Transverse colon (tissue), 4 donors: ENCODE results near the gene SNX22. TPM values are rescaled to one million over a fixed set of nuclear protein-coding genes. Genes with fewer than 3 reads are reported as not detected.

Source experiments
- DNase-seq: peaks from one replicate; pipeline ENCODE4 v3.0.0-alpha.2; 2019
- H3K27ac ChIP-seq, 4 donors: fragments of 200-600 bp; sonication (generic); 2 replicates each; pipeline ENCODE4 v1.5.1; 2016 to 2018; ENCODE audit warnings: inconsistent platforms in 4 of 4
- H3K27me3 ChIP-seq: fragments of 200-600 bp; sonication (generic); 2 replicates; pipeline ENCODE4 v1.5.1; 2017; ENCODE audit warnings: inconsistent platforms
- H3K36me3 ChIP-seq, 4 donors: fragments of 200-600 bp; sonication (generic); 2 replicates each; pipeline ENCODE4 v1.5.1; 2017 to 2019; ENCODE audit warnings: inconsistent platforms in 4 of 4
- H3K4me1 ChIP-seq, 4 donors: fragments of 200-600 bp; sonication (generic); 2 replicates each; pipeline ENCODE4 v1.5.1; 2017 to 2020; ENCODE audit warnings: inconsistent platforms in 4 of 4
- H3K4me3 ChIP-seq, 4 donors: fragments of 200-600 bp; sonication (generic); 1 replicate in 1 of 4; 2 replicates in 3 of 4; pipeline versions ENCODE4 v1.5.1 to v1.6.1; 2017 to 2019; ENCODE audit warnings: inconsistent platforms in 4 of 4
- H3K9me3 ChIP-seq, 2 donors: fragments of 200-600 bp; sonication (generic); 2 replicates each; pipeline ENCODE4 v1.5.1; 2017 to 2019; ENCODE audit warnings: inconsistent platforms in 2 of 2
- CTCF ChIP-seq, 5 experiments: fragments of 200-600 bp in 3 of 5; fragments of 450-650 bp in 2 of 5; sonication (generic) in 3 of 5; IDR thresholded peaks; 1 replicate in 2 of 5; 2 replicates in 3 of 5; pipeline ENCODE4 v1.5.1; 2016 to 2017; ENCODE audit warnings: antibody characterized with exemption in 5 of 5, inconsistent platforms in 3 of 5, mild to moderate bottlenecking in 2 of 5, moderate library complexity in 1 of 5
- EP300 ChIP-seq: sonication (generic); formaldehyde crosslinking; IDR thresholded peaks from one replicate; pipeline ENCODE4 v1.6.1; 2017; ENCODE audit warnings: antibody characterized with exemption, low read depth
- POLR2A ChIP-seq: fragments of 450-650 bp; IDR thresholded peaks from one replicate; pipeline ENCODE4 v1.6.1; 2016; ENCODE audit warnings: antibody characterized with exemption, mild to moderate bottlenecking, moderate library complexity
- POLR2AphosphoS5 ChIP-seq, 3 donors: sonication (generic); formaldehyde crosslinking; IDR thresholded peaks; one replicate each; pipeline ENCODE4 v1.6.1; 2016; ENCODE audit warnings: antibody characterized with exemption in 3 of 3
- WGBS, 2 donors: methylation state at CpG; one replicate each; pipeline ENCODE4 v1.1.5; 2018; ENCODE audit warnings: low coverage in 1 of 2; 5-methylcytosine and 5-hydroxymethylcytosine counted together
- in situ Hi-C, 4 donors: fragments of 200-750 bp; cut with MboI; loops; one replicate each; pipeline versions ENCODE4 v1.15.0 to v1.15.1; 2017; ENCODE audit warnings: low sequenced_read_pairs in 3 of 4, low pct_ligation_motif_present in 1 of 4, low pct_unique_long_range_greater_than_20kb in 1 of 4
- intact Hi-C: fragments of 100-400 bp; cut with DNase I; formaldehyde crosslinking; loops from one replicate; pipeline ENCODE4 v1.15.1; 2023; ENCODE audit warnings: low total_unique reads
- total RNA-seq, 4 donors: library from RNA; depleted of rRNA; stranded (reverse); fragments of >200 nt; gene quantifications; one replicate each; pipeline ENCODE4 v1.1.0, GENCODE V29; 2016

Gene SNX22
- total RNA-seq, 4 donors from 2014 or later: 2.2 to 3.7 TPM; not detected in 2

GRCh38 chr15:64187396-64188191 is 36.1 kb downstream of the SNX22 start:
- no peaks in the 10 kb centered on the region for H3K4me1 ChIP-seq
- in situ Hi-C loops (no loop called here), intact Hi-C loops (no loop called here)
- no peak overlapping the region for H3K27ac ChIP-seq
- H3K36me3 ChIP-seq: no peaks in the 10 kb centered on the region
- WGBS, 2 donors: 87 to 89% methylated on average over 1 to 2 of the region's 2 CpGs
- no peaks in the 10 kb centered on the region for H3K27me3 ChIP-seq
- TF ChIP-seq POLR2AphosphoS5 (IDR thresholded peaks at IDR 0.05) (no peak), EP300 (no peak), CTCF (IDR thresholded peaks at IDR 0.05) (no peak), POLR2A (no peak)
- DNase-seq: no peak
- H3K9me3 ChIP-seq: no peaks in the 10 kb centered on the region
- no peak overlapping the region for H3K4me3 ChIP-seq

- no peak overlapping the region for H3K4me3 ChIP-seq
- no peaks in the 10 kb centered on the region for H3K4me1 ChIP-seq
- TF ChIP-seq POLR2A (no peak), POLR2AphosphoS5 (IDR thresholded peaks at IDR 0.05) (no peak), CTCF (IDR thresholded peaks at IDR 0.05) (no peak), EP300 (no peak)
- WGBS, 2 donors: 79 to 95% methylated on average over 2 to 5 of the region's 5 CpGs
- DNase-seq: no peak
- no peak overlapping the region for H3K27ac ChIP-seq
- H3K36me3 ChIP-seq: peaks cover 0 to 5% (median 0%) of the 10 kb centered on the region in 4 donors
- H3K27me3 ChIP-seq: no peaks in the 10 kb centered on the region
- no peaks in the 10 kb centered on the region for H3K9me3 ChIP-seq
- intact Hi-C loops: no loop called here
- in situ Hi-C loops: no loop called here
These were observed 40.7 kb downstream of the SNX22 start for GRCh38 chr15:64191971-64192830.

GRCh38 chr15:64193971-64194370 is 42.4 kb downstream of the SNX22 start:
- 91 to 95% methylated on average over 5 to 6 of the region's 6 CpGs for WGBS, 2 donors
- DNase-seq: no peak
- in situ Hi-C loops: no loop called here

More at GRCh38 chr15:64193971-64194370, 42.4 kb downstream of the SNX22 start:
- Histone ChIP-seq H3K27ac (no peak overlapping the region), H3K27me3 (no peaks in the 10 kb centered on the region), H3K4me3 (no peak overlapping the region), H3K4me1 (no peaks in the 10 kb centered on the region), H3K36me3 (peaks cover 0 to 5% (median 0%) of the 10 kb centered on the region in 4 donors), H3K9me3 (no peaks in the 10 kb centered on the region)
- no peak for TF ChIP-seq CTCF (IDR thresholded peaks at IDR 0.05)
- no peak for TF ChIP-seq POLR2AphosphoS5 (IDR thresholded peaks at IDR 0.05)
- no peak for TF ChIP-seq EP300
- no peak for TF ChIP-seq POLR2A
- intact Hi-C loops: no loop called here
